ENCODE results near the gene ASTN2. TPM values are rescaled to one million over a fixed set of nuclear protein-coding genes. Genes with fewer than 3 reads are reported as not detected.

Gene ASTN2
- total and polyA plus RNA-seq, 4 donors = 0.57 to 2.9 (median 1.4) TPM

GRCh38 chr9:116966199-116966598 lies 448.7 kb downstream of the ASTN2 start:
- TF ChIP-seq HNF4G (IDR thresholded peaks at IDR 0.05) (no peak), FOXA2 (IDR thresholded peaks at IDR 0.05) (no peak), YY1 (IDR thresholded peaks at IDR 0.05) (no peak), ZBTB33 (IDR thresholded peaks at IDR 0.05) (no peak), SP1 (IDR thresholded peaks at IDR 0.05) (no peak), TAF1 (conservative IDR thresholded peaks at IDR 0.05) (no peak), EGR1 (IDR thresholded peaks at IDR 0.05; ENCODE audit: low read depth in 2 of 2) (no peak), ATF3 (IDR thresholded peaks at IDR 0.05) (no peak), REST (IDR thresholded peaks at IDR 0.05) (no peak), JUND (IDR thresholded peaks at IDR 0.05) (no peak), RXRA (IDR thresholded peaks at IDR 0.05) (no peak), HNF4A (conservative IDR thresholded peaks at IDR 0.05) (no peak), GABPA (IDR thresholded peaks at IDR 0.05 in 1 of 2, conservative IDR thresholded peaks at IDR 0.05 in 1 of 2) (no peak), RAD21 (IDR thresholded peaks at IDR 0.05) (no peak)
- no peaks in the 10 kb centered on the region for H3K4me1 ChIP-seq (ENCODE audit: control insufficient read depth in 4 of 4, insufficient read depth in 4 of 4, low read length in 3 of 4)
- H3K9ac ChIP-seq (ENCODE audit: low read depth in 1 of 2, low read length in 2 of 2) = no peak overlapping the region
- peaks cover 0 to 2% (median 0%) of the 10 kb centered on the region in 4 donors for H3K27me3 ChIP-seq (ENCODE audit: control insufficient read depth in 4 of 4, insufficient read depth in 4 of 4, low read length in 3 of 4)
- no peaks in the 10 kb centered on the region for H3K36me3 ChIP-seq (ENCODE audit: control insufficient read depth in 4 of 4, insufficient read depth in 3 of 4, low read depth in 1 of 4, low read length in 3 of 4)
- H3K27ac ChIP-seq (ENCODE audit: low read depth in 1 of 2, low read length in 2 of 2) = no peak overlapping the region
- no peak for DNase-seq (ENCODE audit: low spot score)
- H3K9me3 ChIP-seq (ENCODE audit: control insufficient read depth in 4 of 4, low read length in 3 of 4) = no peaks in the 10 kb centered on the region
- no peak overlapping the region for H3K4me3 ChIP-seq (ENCODE audit: low read depth in 1 of 3, low read length in 3 of 3)

GRCh38 chr9:116964258-116964657 lies 450.6 kb downstream of the ASTN2 start:
- no peak for DNase-seq (ENCODE audit: low spot score)
- Histone ChIP-seq H3K9ac (ENCODE audit: low read depth in 1 of 2, low read length in 2 of 2) (no peak overlapping the region), H3K27me3 (ENCODE audit: control insufficient read depth in 4 of 4, insufficient read depth in 4 of 4, low read length in 3 of 4) (peaks cover 0 to 4% (median under 1%) of the 10 kb centered on the region in 4 donors), H3K36me3 (ENCODE audit: control insufficient read depth in 4 of 4, insufficient read depth in 3 of 4, low read depth in 1 of 4, low read length in 3 of 4) (no peaks in the 10 kb centered on the region), H3K9me3 (ENCODE audit: control insufficient read depth in 4 of 4, low read length in 3 of 4) (no peaks in the 10 kb centered on the region), H3K4me3 (ENCODE audit: low read depth in 1 of 3, low read length in 3 of 3) (no peak overlapping the region), H3K27ac (ENCODE audit: low read depth in 1 of 2, low read length in 2 of 2) (no peak overlapping the region), H3K4me1 (ENCODE audit: control insufficient read depth in 4 of 4, insufficient read depth in 4 of 4, low read length in 3 of 4) (no peaks in the 10 kb centered on the region)
- no peak for TF ChIP-seq HNF4A (conservative IDR thresholded peaks at IDR 0.05)
- TF ChIP-seq ATF3 (IDR thresholded peaks at IDR 0.05) = no peak
- TF ChIP-seq EGR1 (IDR thresholded peaks at IDR 0.05; ENCODE audit: low read depth in 2 of 2) = no peak
- TF ChIP-seq HNF4G (IDR thresholded peaks at IDR 0.05) = no peak
- no peak for TF ChIP-seq JUND (IDR thresholded peaks at IDR 0.05)
- TF ChIP-seq YY1 (IDR thresholded peaks at IDR 0.05) = no peak
- no peak for TF ChIP-seq RXRA (IDR thresholded peaks at IDR 0.05)
- no peak for TF ChIP-seq NR2F2 (IDR thresholded peaks at IDR 0.05)
- TF ChIP-seq SP1 (IDR thresholded peaks at IDR 0.05) = no peak
- TF ChIP-seq CTCF (IDR thresholded peaks at IDR 0.05; ENCODE audit: low read depth, low read length, missing input control) = no peak
- TF ChIP-seq ZBTB33 (IDR thresholded peaks at IDR 0.05) = no peak
- no peak for TF ChIP-seq MAX (IDR thresholded peaks at IDR 0.05)
- no peak for TF ChIP-seq REST (IDR thresholded peaks at IDR 0.05)
- WGBS = 86% methylated on average over 11 of the region's 11 CpGs

All from liver (tissue), 9 donors.